GM12874 (cell line): ENCODE results near the gene MYOD1.

Experiments
- TF ChIP-seq, protein P1 (sequence below): IDR thresholded peaks from 2 replicates; pipeline ENCODE4 v1.5.1; 2011; ENCODE audit warnings: low read depth, mild to moderate bottlenecking, control low read depth, low read length, moderate library complexity; ENCODE audit not compliant: insufficient read depth

The MYOD1 gene

DNA sequence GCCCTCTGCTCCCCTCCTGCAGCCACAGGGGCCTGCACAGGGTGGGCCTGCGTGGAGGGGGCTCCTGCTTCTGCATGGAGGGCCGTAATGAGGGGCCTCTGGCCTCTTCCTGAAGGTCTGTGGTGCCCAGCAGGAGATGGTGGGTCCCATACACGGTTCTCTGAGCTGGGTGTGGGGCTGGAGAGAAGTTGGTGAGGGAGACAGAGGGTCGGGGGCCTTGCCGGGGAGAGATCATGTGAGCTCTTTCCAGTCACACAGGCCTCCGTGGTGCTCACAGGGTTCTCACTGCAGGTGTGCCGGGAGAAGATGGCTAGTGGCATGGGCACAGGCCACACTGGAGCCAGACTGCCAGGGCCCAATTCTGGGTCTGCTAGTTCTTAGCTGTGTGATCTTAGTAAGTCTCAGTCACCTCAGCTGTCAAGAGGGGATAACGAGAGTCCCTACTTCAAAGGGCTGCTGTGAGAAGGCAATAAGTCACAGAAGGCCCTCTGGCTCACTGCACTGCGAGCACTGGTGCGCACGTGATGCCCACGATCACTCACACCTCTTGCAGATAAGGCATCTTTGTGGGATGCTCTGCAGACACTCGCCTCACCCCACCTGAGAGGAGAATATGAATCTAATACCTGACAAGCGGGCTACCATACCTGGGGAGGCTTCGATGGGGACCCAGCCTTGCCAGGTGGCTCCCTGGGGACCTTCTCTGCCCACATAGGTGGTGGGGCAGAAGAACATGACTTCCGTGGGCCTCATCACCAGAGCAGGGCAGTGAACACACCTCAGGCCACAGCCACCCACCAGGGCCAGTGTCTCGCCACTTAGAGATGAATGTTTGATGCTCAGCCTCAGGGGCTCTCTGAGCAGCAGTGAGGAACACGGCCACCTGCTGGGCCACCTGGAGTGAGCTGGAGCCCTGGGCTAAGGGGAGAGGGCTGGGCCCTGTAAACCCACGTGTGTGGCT is 29.7 kb downstream of the MYOD1 start:
- TF ChIP-seq, protein P1, sequence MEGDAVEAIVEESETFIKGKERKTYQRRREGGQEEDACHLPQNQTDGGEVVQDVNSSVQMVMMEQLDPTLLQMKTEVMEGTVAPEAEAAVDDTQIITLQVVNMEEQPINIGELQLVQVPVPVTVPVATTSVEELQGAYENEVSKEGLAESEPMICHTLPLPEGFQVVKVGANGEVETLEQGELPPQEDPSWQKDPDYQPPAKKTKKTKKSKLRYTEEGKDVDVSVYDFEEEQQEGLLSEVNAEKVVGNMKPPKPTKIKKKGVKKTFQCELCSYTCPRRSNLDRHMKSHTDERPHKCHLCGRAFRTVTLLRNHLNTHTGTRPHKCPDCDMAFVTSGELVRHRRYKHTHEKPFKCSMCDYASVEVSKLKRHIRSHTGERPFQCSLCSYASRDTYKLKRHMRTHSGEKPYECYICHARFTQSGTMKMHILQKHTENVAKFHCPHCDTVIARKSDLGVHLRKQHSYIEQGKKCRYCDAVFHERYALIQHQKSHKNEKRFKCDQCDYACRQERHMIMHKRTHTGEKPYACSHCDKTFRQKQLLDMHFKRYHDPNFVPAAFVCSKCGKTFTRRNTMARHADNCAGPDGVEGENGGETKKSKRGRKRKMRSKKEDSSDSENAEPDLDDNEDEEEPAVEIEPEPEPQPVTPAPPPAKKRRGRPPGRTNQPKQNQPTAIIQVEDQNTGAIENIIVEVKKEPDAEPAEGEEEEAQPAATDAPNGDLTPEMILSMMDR, result no peak

DNA sequence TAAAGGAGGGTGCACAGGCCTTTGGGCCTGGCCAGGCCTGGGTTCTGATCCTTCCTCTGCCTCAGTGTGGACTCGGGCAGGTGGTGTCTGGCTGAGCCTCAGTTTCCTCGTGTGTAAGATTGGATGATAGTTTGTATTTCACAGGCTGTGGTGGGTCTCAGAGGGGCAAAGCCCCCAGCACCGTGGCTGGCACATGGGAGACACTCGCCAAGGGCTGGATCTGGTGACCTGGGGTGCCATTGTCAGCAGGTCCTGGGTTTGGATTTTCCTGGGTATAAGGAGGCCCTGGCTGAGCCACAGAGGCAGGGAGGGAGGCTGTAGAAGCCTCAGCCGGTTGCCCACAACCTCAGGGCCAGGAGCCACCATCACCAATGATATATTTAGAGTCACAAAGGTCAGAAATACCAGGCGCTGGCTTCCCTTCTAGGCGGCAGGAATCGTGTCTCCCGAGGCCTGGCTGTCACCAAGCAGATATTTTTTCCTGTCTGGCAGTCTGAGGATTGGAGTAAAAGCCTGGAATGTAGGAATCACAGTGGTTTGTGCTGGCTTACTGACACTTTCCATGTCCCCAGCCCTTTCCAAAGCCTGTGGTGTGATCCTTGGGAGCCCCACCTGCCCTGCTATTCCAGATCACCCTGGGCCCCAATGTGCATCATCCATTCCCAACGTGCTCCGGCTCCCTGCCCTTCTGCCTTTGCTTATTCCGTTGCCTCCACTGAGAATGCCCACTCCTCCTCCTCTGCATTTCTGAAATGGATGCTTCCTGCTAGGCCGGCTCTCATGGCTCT is 30.8 kb downstream of the MYOD1 start:
- TF ChIP-seq, protein P1, result no peak

DNA sequence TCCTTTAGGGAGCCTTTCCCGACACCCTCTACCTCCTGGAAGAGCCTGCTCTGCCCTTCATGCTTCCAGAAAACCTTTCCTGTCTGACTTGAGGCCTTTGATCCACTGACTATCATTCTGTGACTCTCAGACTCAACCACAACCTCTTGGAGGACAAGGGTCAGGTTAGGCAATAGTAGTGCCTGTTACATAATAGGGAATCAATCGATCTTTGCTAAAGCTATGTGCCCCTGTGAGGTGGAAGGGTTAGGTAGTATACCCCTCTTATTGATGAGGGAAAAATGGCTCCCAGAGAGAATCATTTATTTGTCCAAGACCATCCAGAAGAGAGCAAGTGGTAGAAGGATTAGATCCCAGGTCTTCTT is 31.4 kb downstream of the MYOD1 start:
- TF ChIP-seq, protein P1, result no peak

DNA sequence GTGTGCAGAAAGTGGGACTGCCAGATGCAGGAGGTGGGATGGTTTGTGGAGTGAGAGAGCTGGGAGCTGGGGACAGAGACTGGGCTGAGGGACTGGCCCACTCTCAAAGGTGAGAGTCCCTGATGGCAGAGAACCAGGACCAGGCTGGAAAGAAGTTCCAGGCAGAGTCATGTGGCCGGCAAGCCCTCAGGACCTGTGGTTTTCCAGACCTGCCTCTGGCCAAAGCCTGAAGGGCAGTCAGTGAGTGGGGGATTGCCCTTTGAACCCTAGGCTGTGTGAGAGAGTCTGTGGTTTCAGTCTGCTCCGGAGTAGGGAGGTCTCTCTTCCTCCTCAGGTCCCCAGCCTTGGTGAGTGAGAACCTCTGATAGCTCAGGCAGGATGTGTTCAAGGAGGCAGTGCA is 32.2 kb downstream of the MYOD1 start:
- TF ChIP-seq, protein P1, result no peak

DNA sequence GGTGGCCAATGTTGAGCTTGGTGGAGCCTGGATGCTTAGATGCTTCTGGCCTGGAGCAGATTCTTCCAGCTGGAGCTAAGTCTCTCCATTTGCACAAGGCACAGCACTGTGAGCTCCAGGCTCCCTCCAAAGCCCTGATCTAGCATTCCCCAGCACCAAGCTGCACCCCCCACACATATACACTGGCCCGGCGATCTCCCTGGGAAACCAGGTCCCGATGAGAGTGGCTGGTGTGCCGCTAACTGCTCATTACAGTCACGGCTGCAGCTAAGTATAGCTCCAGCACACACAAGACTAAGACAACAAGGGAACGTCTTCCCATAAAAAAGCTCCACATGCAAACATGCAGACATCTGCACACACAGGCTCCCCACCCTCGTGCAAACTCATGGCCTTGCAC is 32.8 kb downstream of the MYOD1 start:
- TF ChIP-seq, protein P1, result no peak

DNA sequence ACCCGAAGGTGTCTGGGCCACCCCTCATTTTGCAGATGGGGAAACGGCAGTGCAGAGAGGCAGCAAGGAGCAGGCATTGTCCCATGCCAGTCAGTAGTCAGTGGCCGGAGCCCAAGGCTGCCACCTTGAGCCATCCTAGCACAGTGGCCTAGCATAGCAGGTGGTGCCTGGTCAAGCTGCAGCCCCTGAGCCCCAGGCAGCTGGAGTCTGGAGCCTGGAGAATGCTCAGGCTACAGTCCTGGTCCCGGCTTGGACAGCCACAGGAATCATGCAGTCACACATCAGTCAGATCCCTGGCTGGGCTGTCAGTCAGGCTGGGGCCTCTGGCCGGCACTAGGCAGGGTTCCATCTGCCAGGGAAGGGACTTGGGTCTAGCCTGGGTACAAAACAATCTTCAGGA is 33.8 kb downstream of the MYOD1 start:
- TF ChIP-seq, protein P1, result no peak

- TF ChIP-seq, protein P1, result no peak
These were observed 34.3 kb downstream of the MYOD1 start for GRCh38 chr11:17753641-17754040.
